ENCODE data around the gene TSPAN14. TPM values are rescaled to one million over a fixed set of nuclear protein-coding genes. Genes with fewer than 3 reads are reported as not detected.

TSPAN14 gene
- total RNA-seq, 4 donors from 2014 or later, result 61.6 to 83.4 (median 77.9) TPM

GRCh38 chr10:80484243-80484642 lies 30.1 kb downstream of the TSPAN14 start:
- no peak overlapping the region for H3K4me3 ChIP-seq (replicated peaks in 1 of 3)
- H3K4me1 ChIP-seq, result peaks cover 52 to 62% of the 10 kb centered on the region in 2 donors
- no peak for DNase-seq
- no peaks in the 10 kb centered on the region for H3K27me3 ChIP-seq
- intact Hi-C loops (cut with DNase I), result no loop called here
- no peak overlapping the region for H3K27ac ChIP-seq
- peaks cover 0 to under 1% of the 10 kb centered on the region in 2 donors for H3K36me3 ChIP-seq
- TF ChIP-seq POLR2A (IDR thresholded peaks at IDR 0.05), result no peak
- TF ChIP-seq CTCF (IDR thresholded peaks at IDR 0.05), result no peak
- H3K9me3 ChIP-seq, result no peaks in the 10 kb centered on the region
- 71 to 72% methylated on average over 6 of the region's 6 CpGs for WGBS, 2 donors

- H3K36me3 ChIP-seq, result peaks cover 0 to 5% of the 10 kb centered on the region in 2 donors
- H3K4me3 ChIP-seq (replicated peaks in 1 of 3), result no peak overlapping the region
- H3K9me3 ChIP-seq, result no peaks in the 10 kb centered on the region
- no peaks in the 10 kb centered on the region for H3K27me3 ChIP-seq
- no peak overlapping the region for H3K27ac ChIP-seq
- intact Hi-C loops (cut with DNase I), result no loop called here
- no peak for DNase-seq
- H3K4me1 ChIP-seq, result peaks cover 52 to 62% of the 10 kb centered on the region in 2 donors
- no peak for TF ChIP-seq CTCF (IDR thresholded peaks at IDR 0.05)
- no peak for TF ChIP-seq POLR2A (IDR thresholded peaks at IDR 0.05)
Observed at GRCh38 chr10:80484676-80485075, 30.6 kb downstream of the TSPAN14 start.

GRCh38 chr10:80485076-80485945 lies 31.2 kb downstream of the TSPAN14 start:
- 75 to 81% methylated on average over 10 of the region's 10 CpGs for WGBS, 2 donors
- peaks cover 0 to 9% of the 10 kb centered on the region in 2 donors for H3K36me3 ChIP-seq
- no peak for DNase-seq
- no peak for TF ChIP-seq CTCF (IDR thresholded peaks at IDR 0.05)
- no peak for TF ChIP-seq POLR2A (IDR thresholded peaks at IDR 0.05)
- no peaks in the 10 kb centered on the region for H3K27me3 ChIP-seq
- peaks cover 52 to 62% of the 10 kb centered on the region in 2 donors for H3K4me1 ChIP-seq
- no peak overlapping the region for H3K27ac ChIP-seq
- intact Hi-C loops (cut with DNase I), result no loop called here
- H3K4me3 ChIP-seq (replicated peaks in 1 of 3), result no peak overlapping the region
- H3K9me3 ChIP-seq, result no peaks in the 10 kb centered on the region

- WGBS, 2 donors, result 70 to 74% methylated on average over 17 of the region's 17 CpGs
- intact Hi-C loops (cut with DNase I), result no loop called here
- no peak for DNase-seq
- Histone ChIP-seq H3K4me3 (replicated peaks in 1 of 3) (no peak overlapping the region), H3K27me3 (no peaks in the 10 kb centered on the region), H3K36me3 (peaks cover 0 to 12% of the 10 kb centered on the region in 2 donors), H3K9me3 (no peaks in the 10 kb centered on the region), H3K4me1 (peaks cover 53 to 66% of the 10 kb centered on the region in 2 donors), H3K27ac (peak overlapping the region in 1 of 3 donors; percentile 14)
- TF ChIP-seq POLR2A (IDR thresholded peaks at IDR 0.05) (no peak), CTCF (IDR thresholded peaks at IDR 0.05) (no peak)
Observed at GRCh38 chr10:80485946-80486764, 32.0 kb downstream of the TSPAN14 start.
